GM12878 (cell line): ENCODE results near the gene SHB. TPM values are rescaled to one million over a fixed set of nuclear protein-coding genes. Genes with fewer than 3 reads are reported as not detected.

Experiments used
- ATAC-seq: fragments of 200-7000 bp; cut with Tn5 transposase; 3 replicates; pipeline ENCODE4 v1.9.1; 2020; ENCODE audit warnings: mild to moderate bottlenecking, moderate library complexity
- BruUV-seq: library from RNA; stranded (reverse); fragments of 400-500 nt; replicated peaks from 2 replicates; lab custom pipeline; 2021; lab: Mats Ljungman, UMichigan
- CTCF ChIA-PET: fragments of 300-600 bp; sonication (Branson Sonifier 250); formaldehyde crosslinking; extraction: SDS; loops from one replicate; lab custom pipeline; 2021; ENCODE audit warnings: inconsistent platforms; lab: Yijun Ruan, JAX
- POLR2A ChIA-PET: fragments of 350-600 bp; formaldehyde crosslinking; extraction: SDS; loops from one replicate; lab custom pipeline; 2021; ENCODE audit warnings: inconsistent platforms; lab: Charles Lee
- RAD21 ChIA-PET: fragments of 300-600 bp; sonication (Branson Sonifier 250); formaldehyde crosslinking; loops from one replicate; lab custom pipeline; 2023; ENCODE audit warnings: antibody characterized with exemption; ENCODE audit not compliant: unreplicated experiment; lab: Charles Lee
- SMC1A ChIA-PET: fragments of 300-600 bp; sonication (Branson Sonifier 250); formaldehyde crosslinking; loops from one replicate; lab custom pipeline; 2023; ENCODE audit not compliant: unreplicated experiment, uncharacterized antibody; lab: Charles Lee
- DNase-seq: peaks from one replicate; pipeline ENCODE4 v3.0.0-alpha.2; 2011; ENCODE audit warnings: low read depth, low spot score
- FAIRE-seq: peaks from 3 replicates; lab custom pipeline; 2011; peaks lifted over from hg19 to GRCh38; lab: Jason Lieb, UNC
- H2AFZ ChIP-seq: 2 replicates; pipeline ENCODE4 v1.6.0; 2011; ENCODE audit warnings: low read depth, low read length, control low read depth; ENCODE audit not compliant: control insufficient read depth
- H3K27ac ChIP-seq: 2 replicates; pipeline ENCODE4 v1.5.1; 2011; ENCODE audit warnings: control low read depth; ENCODE audit not compliant: control insufficient read depth, insufficient read depth
- H3K27me3 ChIP-seq, 2 experiments: replicated peaks in 1 of 2; 2 replicates each; pipeline versions ENCODE4 v1.6.0 to v1.6.1; 2011; ENCODE audit warnings: low read length in 1 of 2; ENCODE audit not compliant: control insufficient read depth in 2 of 2, insufficient read depth in 2 of 2
- H3K36me3 ChIP-seq, 2 experiments: 2 replicates each; pipeline ENCODE4 v1.5.1; 2011; ENCODE audit warnings: low read length in 1 of 2; ENCODE audit not compliant: control insufficient read depth in 2 of 2, insufficient read depth in 2 of 2
- H3K4me1 ChIP-seq: 2 replicates; pipeline ENCODE4 v1.6.1; 2011; ENCODE audit warnings: mild to moderate bottlenecking, low read length, moderate library complexity, mixed read lengths; ENCODE audit not compliant: control insufficient read depth, insufficient read depth
- H3K4me2 ChIP-seq: 2 replicates; pipeline ENCODE4 v1.6.0; 2011; ENCODE audit warnings: control low read depth; ENCODE audit not compliant: control insufficient read depth, insufficient read depth
- H3K4me3 ChIP-seq: fragments of 200-600 bp; sonication (generic); 2 replicates; pipeline ENCODE4 v1.5.1; 2016
- H3K79me2 ChIP-seq: 2 replicates; pipeline ENCODE4 v1.6.0; 2011; ENCODE audit warnings: low read length; ENCODE audit not compliant: control insufficient read depth, insufficient read depth
- H3K9ac ChIP-seq: 2 replicates; pipeline ENCODE4 v1.8.0; 2011; ENCODE audit warnings: low read length, control low read depth, mixed read lengths; ENCODE audit not compliant: control insufficient read depth, insufficient read depth
- H3K9me3 ChIP-seq: replicated peaks from 3 replicates; pipeline ENCODE4 v1.5.1; 2011; ENCODE audit warnings: mild to moderate bottlenecking, low read length; ENCODE audit not compliant: control insufficient read depth, insufficient read depth
- H4K20me1 ChIP-seq: 2 replicates; pipeline ENCODE4 v1.6.0; 2011; ENCODE audit not compliant: control insufficient read depth, insufficient read depth
- BACH1 ChIP-seq: fragments of 450-650 bp; IDR thresholded peaks from 2 replicates; pipeline ENCODE4 v1.6.1; 2017; ENCODE audit warnings: mild to moderate bottlenecking, borderline replicate concordance
- KLF5 ChIP-seq: fragments of 450-650 bp; IDR thresholded peaks from 2 replicates; pipeline ENCODE4 v1.6.1; 2014; ENCODE audit warnings: mild to moderate bottlenecking; ENCODE audit not compliant: partially characterized antibody
- MYB ChIP-seq: fragments of 150-350 bp; IDR thresholded peaks from 2 replicates; pipeline ENCODE4 v1.6.1; 2014; ENCODE audit warnings: mild to moderate bottlenecking, low read depth, low read length, borderline replicate concordance
- NFXL1 ChIP-seq: fragments of 450-650 bp; IDR thresholded peaks from 2 replicates; pipeline ENCODE4 v1.6.1; 2017; ENCODE audit warnings: antibody characterized with exemption, mild to moderate bottlenecking, borderline replicate concordance
- NR2C1 ChIP-seq: fragments of 450-650 bp; IDR thresholded peaks from 2 replicates; pipeline ENCODE4 v1.6.1; 2017; ENCODE audit warnings: antibody characterized with exemption, mild to moderate bottlenecking, moderate library complexity
- POLR2AphosphoS5 ChIP-seq: IDR thresholded peaks from 2 replicates; pipeline ENCODE4 v1.6.1; 2011; ENCODE audit warnings: mild to moderate bottlenecking, low read length, inconsistent platforms
- REST ChIP-seq: IDR thresholded peaks from 2 replicates; pipeline ENCODE4 v1.6.1; 2012; ENCODE audit warnings: mild to moderate bottlenecking, low read depth, low read length
- SIN3A ChIP-seq: IDR thresholded peaks from 2 replicates; pipeline ENCODE4 v1.6.1; 2012; ENCODE audit warnings: low read depth, low read length, improper control_type of control experiment
- SREBF2 ChIP-seq: IDR thresholded peaks from 2 replicates; pipeline ENCODE4 v1.6.1; 2012; ENCODE audit warnings: mild to moderate bottlenecking, low read length
- STAT3 ChIP-seq: IDR thresholded peaks from 2 replicates; pipeline ENCODE4 v1.6.1; 2011; ENCODE audit warnings: low read depth, low read length, improper control_type of control experiment
- ZBTB11 ChIP-seq: fragments of 450-650 bp; formaldehyde crosslinking; IDR thresholded peaks from 2 replicates; pipeline ENCODE4 v1.5.0; 2022; ENCODE audit warnings: mild to moderate bottlenecking, missing genetic modification characterization
- ZNF687 ChIP-seq: fragments of 450-650 bp; IDR thresholded peaks from 2 replicates; pipeline ENCODE4 v1.6.1; 2017; ENCODE audit warnings: mild to moderate bottlenecking, moderate library complexity
- WGBS: methylation state at CpG from one replicate; pipeline ENCODE4 v1.1.6; 2016; ENCODE audit warnings: low lambda C conversion rate; ENCODE audit not compliant: insufficient replicate concordance, insufficient coverage; ENCODE audit errors: missing lambda C conversion rate; 5-methylcytosine and 5-hydroxymethylcytosine counted together
- in situ Hi-C: fragments of 300-500 bp; cut with MboI; formaldehyde crosslinking; loops from 9 replicates; pipeline ENCODE4 v1.14.3; 2018; ENCODE audit warnings: mixed read lengths
- intact Hi-C: fragments of 100-400 bp; cut with micrococcal nuclease; formaldehyde crosslinking; loops from one replicate; pipeline ENCODE4 v1.14.2; 2022; ENCODE audit not compliant: unreplicated experiment
- polyA plus RNA-seq, 11 experiments: library from polyadenylated mRNA; depleted of rRNA in 4 of 11; unstranded in 6 of 11; stranded (reverse) in 5 of 11; fragments of >200 nt; fragmentation: Nextera tagmentation in 4 of 11; fragmentation: Illumina TruSeq in 1 of 11; extraction: Ambion mirVana in 4 of 11; extraction: Trizol in 1 of 11; gene quantifications; 1 replicate in 1 of 11; 2 replicates in 10 of 11; pipeline versions ENCODE4 v1.2.1 to v1.2.3, GENCODE V29; 2011 to 2016; ENCODE audit warnings: inconsistent platforms in 2 of 11, missing spikeins in 2 of 11, low read depth in 1 of 11
- total RNA-seq, 4 experiments: library from RNA; depleted of rRNA in 3 of 4; stranded (reverse); fragments of >200 nt in 3 of 4; fragmentation: Illumina TruSeq in 1 of 4; extraction: Trizol in 1 of 4; gene quantifications; 2 replicates each; pipeline versions ENCODE4 v1.2.1 to v1.2.3, GENCODE V29; 2013 to 2021

The SHB gene
- total and polyA plus RNA-seq, 10 of the 15 experiments (the other 5 are each of a cell fraction or from before 2014, with no cell fraction given), result 0.29 to 6.2 (median 1.3) TPM

DNA sequence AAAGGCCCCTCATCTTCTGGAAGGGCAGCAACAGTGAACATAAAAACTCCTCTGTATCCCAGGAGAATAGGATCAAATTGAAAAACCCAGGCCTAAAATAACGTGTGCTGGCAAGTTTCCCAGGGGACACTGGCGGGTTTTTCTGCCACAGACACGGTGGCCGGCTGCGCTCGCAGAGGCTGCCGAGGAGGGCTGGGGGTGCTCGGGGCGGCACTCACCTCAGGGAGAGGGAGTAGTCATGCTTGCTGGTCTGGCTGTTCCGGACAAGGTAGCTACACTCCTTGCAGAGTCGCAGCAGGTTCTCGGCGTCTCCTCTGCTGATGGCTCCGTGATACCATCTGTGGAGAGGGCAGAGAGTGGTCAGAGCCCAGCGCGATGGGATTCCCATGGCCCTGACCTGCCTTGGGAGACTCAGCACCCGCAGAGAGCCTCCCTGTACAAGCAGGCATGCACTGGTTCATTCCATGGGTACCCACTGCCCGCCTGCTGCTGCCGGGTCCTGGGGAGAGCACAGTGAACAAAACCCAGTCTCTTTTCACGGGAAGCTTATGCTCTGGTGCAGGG lies 120.5 kb downstream of the SHB start:
- CTCF ChIA-PET, result no interaction called here
- FAIRE-seq (no peak), DNase-seq (no peak), ATAC-seq (no peak)
- WGBS, result 61% methylated on average over 20 of the region's 20 CpGs
- POLR2A ChIA-PET, result no interaction called here
- Histone ChIP-seq H3K27me3 (no peaks in the 10 kb centered on the region), H3K4me1 (peaks cover 17% of the 10 kb centered on the region), H2AFZ (no peak overlapping the region), H3K9ac (no peak overlapping the region), H3K79me2 (no peaks in the 10 kb centered on the region), H4K20me1 (no peaks in the 10 kb centered on the region), H3K9me3 (no peaks in the 10 kb centered on the region), H3K27ac (no peak overlapping the region), H3K4me3 (no peak overlapping the region), H3K36me3 (no peaks in the 10 kb centered on the region; a peak in 1 of 4 replicates), H3K4me2 (no peak overlapping the region)
- intact Hi-C loops, result no loop called here
- no TSS peak for BruUV-seq
- SMC1A ChIA-PET, result no interaction called here
- in situ Hi-C loops, result no loop called here
- RAD21 ChIA-PET, result no interaction called here
- no peak for TF ChIP-seq KLF5
- TF ChIP-seq POLR2AphosphoS5, result no peak
- no peak for TF ChIP-seq ZNF687
- no peak for TF ChIP-seq NFXL1
- TF ChIP-seq ZBTB11 (CRISPR knock-in tag), result no peak
- no peak for TF ChIP-seq SREBF2
- TF ChIP-seq STAT3, result no peak
- TF ChIP-seq BACH1, result no peak
- TF ChIP-seq MYB, result no peak
- TF ChIP-seq SIN3A, result no peak
- TF ChIP-seq REST, result no peak
- no peak for TF ChIP-seq NR2C1
